SK-N-MC (cell line): ENCODE measurements around the gene TMEM30B.

ENCODE experiments used
- EZH2 ChIP-seq: fragments of 200-600 bp; sonication (generic); IDR thresholded peaks from one replicate; pipeline ENCODE4 v1.6.1; 2017; ENCODE audit warnings: antibody characterized with exemption
- FOXP2 ChIP-seq: optimal IDR thresholded peaks from 2 replicates; pipeline ENCODE3; 2011; ENCODE audit warnings: mild to moderate bottlenecking, moderate library complexity; ENCODE audit not compliant: insufficient read depth; ENCODE audit errors: extremely low read length, control extremely low read depth
- POLR2AphosphoS5 ChIP-seq: IDR thresholded peaks from 2 replicates; pipeline ENCODE4 v1.6.1; 2012; ENCODE audit warnings: mild to moderate bottlenecking, low read depth, low read length, borderline replicate concordance

- TF ChIP-seq EZH2 = no peak
- TF ChIP-seq POLR2AphosphoS5 = no peak
- no peak for TF ChIP-seq FOXP2
Observed at GRCh38 chr14:61281948-61282275, 774 bp upstream of the TMEM30B start.
